BLaER1 treated with 17β-estradiol and CSF1 and Interleukin-3, amounts not matched to agents 10 nM and 100 nM (cell line): Measurements from ENCODE around the gene SMURF2.
"Not testable (repeated sequence)": the region's sequence is repeated elsewhere in the genome, so short reads cannot be mapped to it uniquely, and the experiment has no call there.

Experiments
- H3K27ac ChIP-seq, 11 experiments: shearing (Covaris generic); formaldehyde crosslinking; 2 replicates each; pipeline ENCODE4 v1.8.1; 2022
- H3K27me3 ChIP-seq, 11 experiments: shearing (Covaris generic); formaldehyde crosslinking; 2 replicates each; pipeline ENCODE4 v1.8.1; 2022
- H3K36me3 ChIP-seq, 11 experiments: shearing (Covaris generic); formaldehyde crosslinking; 2 replicates each; pipeline ENCODE4 v1.8.1; 2022
- H3K4me1 ChIP-seq, 10 experiments: shearing (Covaris generic); formaldehyde crosslinking; 2 replicates each; pipeline ENCODE4 v1.8.1; 2022
- H3K4me2 ChIP-seq, 11 experiments: shearing (Covaris generic); formaldehyde crosslinking; 2 replicates each; pipeline ENCODE4 v1.8.1; 2022
- H3K4me3 ChIP-seq, 10 experiments: shearing (Covaris generic); formaldehyde crosslinking; 2 replicates each; pipeline ENCODE4 v1.8.1; 2022
- H3K9ac ChIP-seq, 11 experiments: shearing (Covaris generic); formaldehyde crosslinking; 2 replicates each; pipeline ENCODE4 v1.8.1; 2022
- H3K9me3 ChIP-seq, 11 experiments: shearing (Covaris generic); formaldehyde crosslinking; replicated peaks in 1 of 11; 2 replicates each; pipeline ENCODE4 v1.8.1; 2022
- H4K20me1 ChIP-seq, 11 experiments: shearing (Covaris generic); formaldehyde crosslinking; 2 replicates each; pipeline ENCODE4 v1.8.1; 2022
- Cebpa-rat ChIP-seq, 11 experiments: shearing (Covaris generic); IDR thresholded peaks; 2 replicates each; pipeline ENCODE4 v1.8.1; 2022

The SMURF2 gene

DNA sequence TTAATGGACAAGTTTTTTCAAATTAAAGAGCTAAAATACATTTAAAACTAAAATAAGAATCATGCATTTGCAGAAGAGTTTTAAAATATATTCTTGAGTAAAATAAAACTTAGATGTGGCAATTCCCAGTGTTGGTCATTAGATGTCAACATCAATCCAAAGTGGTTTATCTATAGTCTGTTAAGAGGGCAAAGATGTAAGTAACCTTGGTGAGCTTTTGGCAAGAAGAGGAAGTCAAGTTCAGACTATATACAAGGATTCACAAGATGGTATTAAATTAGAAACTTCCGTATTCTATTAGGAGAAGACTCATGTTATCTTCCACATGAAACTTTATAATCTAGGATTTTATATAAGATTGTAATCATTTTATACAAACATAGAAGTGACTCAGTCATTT, 82.2 kb downstream of the SMURF2 start:
- Histone ChIP-seq H3K4me3 (no peak overlapping the region), H3K9me3 (peaks cover 0 to 12% (median 5%) of the 10 kb centered on the region in 11 experiments; a peak in 8 of 22 replicates), H3K27ac (no peak overlapping the region), H3K36me3 (peaks cover 79 to 97% (median 88%) of the 10 kb centered on the region in 11 experiments), H3K27me3 (no peaks in the 10 kb centered on the region), H3K4me2 (no peak overlapping the region), H3K4me1 (no peaks in the 10 kb centered on the region), H3K9ac (no peak overlapping the region), H4K20me1 (no peaks in the 10 kb centered on the region; a peak in 2 of 22 replicates)
- no peak for TF ChIP-seq Cebpa-rat (IDR thresholded peaks at IDR 0.05)

DNA sequence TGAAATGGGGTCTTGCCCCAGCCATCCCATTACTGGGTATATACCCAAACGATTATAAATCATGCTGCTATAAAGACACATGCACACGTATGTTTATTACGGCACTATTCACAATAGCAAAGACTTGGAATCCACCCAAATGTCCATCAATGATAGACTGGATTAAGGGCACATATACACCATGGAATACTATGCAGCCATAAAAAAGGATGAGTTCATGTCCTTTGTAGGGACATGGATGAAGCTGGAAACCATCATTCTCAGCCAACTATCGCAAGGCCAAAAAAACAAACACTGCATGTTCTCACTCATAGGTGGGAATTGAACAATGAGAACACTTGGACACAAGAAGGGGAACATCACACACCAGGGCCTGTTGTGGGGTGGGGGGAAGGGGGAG, 85.1 kb downstream of the SMURF2 start:
- not testable (repeated sequence) for H3K9ac ChIP-seq, H3K4me2 ChIP-seq, H3K27ac ChIP-seq, H3K4me3 ChIP-seq, H3K4me1 ChIP-seq, H3K27me3 ChIP-seq, H4K20me1 ChIP-seq
- Histone ChIP-seq H3K36me3 (peaks cover 60 to 88% (median 70%) of the 10 kb centered on the region in 11 experiments), H3K9me3 (peaks cover 0 to 12% (median 5%) of the 10 kb centered on the region in 11 experiments; a peak in 8 of 22 replicates)

DNA sequence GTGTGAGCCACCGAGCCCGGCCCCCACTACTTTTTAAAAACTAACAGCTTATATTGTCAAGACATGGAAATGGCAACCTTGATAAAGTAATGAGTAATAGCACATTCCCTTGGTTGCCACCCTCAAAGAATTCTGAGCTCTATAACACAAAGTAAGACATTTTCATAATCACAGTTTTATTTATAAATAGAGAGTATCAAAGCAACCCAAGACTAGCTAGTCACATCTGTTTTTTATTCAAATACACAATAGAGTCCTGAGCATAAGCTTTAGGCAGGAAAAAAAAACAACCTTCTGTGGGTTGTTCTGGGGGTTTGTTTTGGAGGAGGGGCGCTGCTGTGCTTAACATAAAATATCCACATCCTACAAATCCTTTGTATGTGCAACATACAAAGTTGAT, 86.7 kb downstream of the SMURF2 start:
- Histone ChIP-seq H3K9ac (no peak overlapping the region), H4K20me1 (peaks cover 0 to 7% (median 0%) of the 10 kb centered on the region in 11 experiments; a peak in 4 of 22 replicates), H3K4me2 (no peak overlapping the region), H3K9me3 (peaks cover 0 to 12% (median 5%) of the 10 kb centered on the region in 11 experiments; a peak in 8 of 22 replicates), H3K27ac (no peak overlapping the region), H3K4me1 (no peaks in the 10 kb centered on the region), H3K4me3 (no peak overlapping the region), H3K36me3 (peaks cover 59 to 88% (median 69%) of the 10 kb centered on the region in 11 experiments), H3K27me3 (no peaks in the 10 kb centered on the region)
- TF ChIP-seq Cebpa-rat (IDR thresholded peaks at IDR 0.05) = no peak

DNA sequence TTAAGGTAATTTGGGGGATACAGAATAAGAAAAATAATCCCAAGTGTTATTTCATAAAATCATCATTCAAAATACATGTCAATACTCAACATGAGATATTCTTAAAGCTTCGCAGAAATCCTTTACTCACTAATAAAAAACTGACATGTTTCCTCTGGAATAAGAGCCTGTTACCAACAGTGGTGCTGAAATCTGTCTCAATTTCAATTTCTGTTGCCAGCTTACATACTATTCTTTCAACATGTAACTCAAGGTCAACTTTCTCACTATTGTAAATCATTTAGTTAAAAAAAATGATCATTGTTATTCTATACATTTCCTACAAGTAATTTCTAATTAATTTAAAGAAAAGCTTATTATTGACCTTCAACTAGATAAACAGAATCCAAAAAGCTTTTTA, 87.5 kb downstream of the SMURF2 start:
- no peaks in the 10 kb centered on the region for H3K4me1 ChIP-seq
- H3K36me3 ChIP-seq = peaks cover 60 to 88% (median 69%) of the 10 kb centered on the region in 11 experiments

DNA sequence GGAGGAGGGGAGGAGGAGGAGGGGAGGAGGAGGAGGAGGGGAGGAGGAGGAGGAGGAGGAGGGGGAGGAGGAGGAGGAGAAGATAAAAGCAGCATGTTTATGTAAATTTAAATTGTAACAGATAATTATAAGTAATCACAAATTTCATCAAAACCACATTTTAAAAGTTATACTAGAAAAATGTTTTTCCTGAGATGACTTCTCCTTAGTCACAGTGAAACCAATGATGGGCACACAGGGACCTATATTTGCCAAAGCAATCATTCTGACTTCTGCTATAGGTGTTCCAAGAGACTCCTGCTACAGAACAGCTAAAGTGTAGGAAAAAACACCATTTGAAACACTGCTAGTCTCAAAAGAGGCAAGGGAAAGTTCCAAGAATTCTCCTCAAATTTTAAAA, 88.9 kb downstream of the SMURF2 start:
- Histone ChIP-seq H3K27me3 (no peaks in the 10 kb centered on the region), H3K9me3 (peaks cover 0 to 9% (median 5%) of the 10 kb centered on the region in 11 experiments; a peak in 8 of 22 replicates), H3K27ac (no peak overlapping the region), H3K4me3 (no peak overlapping the region), H3K4me2 (no peak overlapping the region), H3K36me3 (peaks cover 64 to 90% (median 70%) of the 10 kb centered on the region in 11 experiments), H3K4me1 (no peaks in the 10 kb centered on the region), H4K20me1 (peaks cover 0 to 7% (median 0%) of the 10 kb centered on the region in 11 experiments; a peak in 4 of 22 replicates), H3K9ac (no peak overlapping the region)
- TF ChIP-seq Cebpa-rat (IDR thresholded peaks at IDR 0.05) = no peak

More for the DNA sequence above, 87.5 kb downstream of the SMURF2 start:
- no peak overlapping the region for H3K4me3 ChIP-seq
- TF ChIP-seq Cebpa-rat (IDR thresholded peaks at IDR 0.05) = no peak
- H3K27ac ChIP-seq = no peak overlapping the region
- H3K9me3 ChIP-seq = peaks cover 0 to 12% (median 5%) of the 10 kb centered on the region in 11 experiments; a peak in 8 of 22 replicates
- no peak overlapping the region for H3K9ac ChIP-seq
- H3K4me2 ChIP-seq = no peak overlapping the region
- no peaks in the 10 kb centered on the region for H3K27me3 ChIP-seq
- H4K20me1 ChIP-seq = peaks cover 0 to 7% (median 0%) of the 10 kb centered on the region in 11 experiments; a peak in 4 of 22 replicates

DNA sequence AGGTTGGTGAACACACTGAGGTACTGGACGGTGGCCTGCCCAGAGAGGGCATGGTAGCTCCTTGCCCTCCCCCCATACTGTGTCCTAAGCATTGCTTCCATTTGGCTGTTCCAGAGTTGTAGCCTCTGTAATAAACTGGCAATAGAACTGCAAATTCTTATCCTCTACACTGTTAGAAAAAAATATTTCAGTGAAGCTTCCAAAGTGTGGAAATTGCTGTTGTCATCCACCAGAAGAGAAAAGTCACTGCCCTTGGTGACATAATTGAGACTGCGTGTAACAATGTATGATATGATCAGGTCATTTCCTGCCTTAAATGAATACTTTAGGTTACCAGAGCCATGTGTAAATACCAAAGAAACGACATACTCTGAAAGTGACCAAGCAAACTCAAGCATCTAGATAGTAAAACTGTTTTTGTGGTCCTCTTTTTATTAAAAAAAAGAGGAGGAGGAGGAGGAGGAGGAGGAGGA, 89.4 kb downstream of the SMURF2 start:
- no peak overlapping the region for H3K4me3 ChIP-seq
- H3K9me3 ChIP-seq = peaks cover 0 to 4% (median 3%) of the 10 kb centered on the region in 11 experiments; a peak in 7 of 22 replicates
- peaks cover 63 to 90% (median 69%) of the 10 kb centered on the region in 11 experiments for H3K36me3 ChIP-seq
- TF ChIP-seq Cebpa-rat (IDR thresholded peaks at IDR 0.05) = no peak
- no peaks in the 10 kb centered on the region for H3K27me3 ChIP-seq
- H3K4me2 ChIP-seq = no peak overlapping the region
- H3K27ac ChIP-seq = no peak overlapping the region
- no peak overlapping the region for H3K9ac ChIP-seq
- no peaks in the 10 kb centered on the region for H3K4me1 ChIP-seq
- peaks cover 0 to 7% (median 0%) of the 10 kb centered on the region in 11 experiments; a peak in 4 of 22 replicates for H4K20me1 ChIP-seq

DNA sequence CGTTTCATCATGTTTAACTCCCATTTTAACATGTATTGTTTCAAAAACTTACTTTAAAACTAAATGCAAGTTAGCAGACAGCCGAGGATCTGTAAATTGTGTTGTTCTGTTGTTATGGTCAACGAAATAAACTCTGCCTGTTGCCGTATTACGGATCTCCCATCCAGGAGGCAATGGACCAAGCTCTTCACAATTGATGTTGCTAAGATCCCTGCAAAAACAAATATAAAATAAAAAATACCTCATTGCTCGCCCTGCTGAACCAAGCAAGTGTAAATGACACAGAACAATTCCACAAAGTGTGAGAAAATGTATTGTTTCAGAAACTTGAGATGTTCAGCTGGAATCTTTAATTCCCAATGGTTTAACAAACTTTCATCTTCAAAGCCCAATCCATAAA, 90.4 kb downstream of the SMURF2 start:
- no peak overlapping the region for H3K4me3 ChIP-seq
- peaks cover 57 to 90% (median 69%) of the 10 kb centered on the region in 11 experiments for H3K36me3 ChIP-seq
- H3K27ac ChIP-seq = no peak overlapping the region
- H3K9ac ChIP-seq = no peak overlapping the region
- peaks cover 0 to 7% (median 0%) of the 10 kb centered on the region in 11 experiments; a peak in 4 of 22 replicates for H4K20me1 ChIP-seq
- no peaks in the 10 kb centered on the region for H3K27me3 ChIP-seq
- H3K4me1 ChIP-seq = no peaks in the 10 kb centered on the region
- H3K4me2 ChIP-seq = no peak overlapping the region
- H3K9me3 ChIP-seq = no peaks in the 10 kb centered on the region
- TF ChIP-seq Cebpa-rat (IDR thresholded peaks at IDR 0.05) = no peak

DNA sequence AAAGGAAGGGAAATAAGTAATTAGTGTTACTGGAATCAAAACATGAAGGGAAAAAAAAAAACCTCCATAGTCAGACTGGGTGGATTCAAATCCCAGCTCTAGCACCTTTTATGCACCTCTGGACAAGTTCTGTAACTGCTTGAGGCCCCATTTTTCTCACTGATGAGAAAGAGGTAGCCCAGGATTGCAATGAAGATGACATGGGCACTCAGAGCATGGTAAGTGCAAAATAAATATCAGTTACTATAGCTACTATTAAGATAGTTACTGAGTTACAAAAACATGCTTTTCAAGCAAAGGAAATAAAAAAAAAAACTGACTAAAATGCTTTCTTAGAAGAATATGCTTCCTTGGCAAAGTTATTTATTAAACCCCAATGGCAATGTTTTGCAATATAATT, 96.5 kb downstream of the SMURF2 start:
- H3K27ac ChIP-seq = no peak overlapping the region
- no peaks in the 10 kb centered on the region for H3K9me3 ChIP-seq
- TF ChIP-seq Cebpa-rat (IDR thresholded peaks at IDR 0.05) = no peak
- H3K4me2 ChIP-seq = no peak overlapping the region
- H3K4me3 ChIP-seq = no peak overlapping the region
- no peaks in the 10 kb centered on the region for H3K27me3 ChIP-seq
- H3K9ac ChIP-seq = no peak overlapping the region
- H4K20me1 ChIP-seq = peaks cover 0 to 31% (median 0%) of the 10 kb centered on the region in 11 experiments; a peak in 5 of 22 replicates
- H3K4me1 ChIP-seq = no peaks in the 10 kb centered on the region
- H3K36me3 ChIP-seq = peaks cover 64 to 95% (median 81%) of the 10 kb centered on the region in 11 experiments

DNA sequence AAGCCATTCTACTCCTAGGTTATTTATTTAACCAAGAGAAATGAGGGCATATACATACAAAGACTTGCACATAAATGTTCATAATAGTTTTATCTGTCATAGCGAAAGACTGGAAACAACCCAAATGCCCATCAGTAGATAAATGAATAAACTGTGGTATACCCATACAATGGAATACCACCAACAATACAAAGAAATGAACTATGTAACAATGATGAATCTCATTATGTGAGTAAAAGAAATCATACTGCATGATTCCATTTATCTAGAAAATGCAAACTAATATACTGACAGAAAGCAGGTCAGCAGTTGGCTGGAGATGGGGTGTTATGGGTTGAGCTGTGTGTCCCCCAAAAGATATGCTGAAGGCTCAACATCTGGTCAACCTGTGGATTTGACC, 98.0 kb downstream of the SMURF2 start:
- no peak overlapping the region for H3K4me3 ChIP-seq
- peaks cover 0 to 33% (median 0%) of the 10 kb centered on the region in 11 experiments; a peak in 5 of 22 replicates for H4K20me1 ChIP-seq
- no peaks in the 10 kb centered on the region for H3K4me1 ChIP-seq
- TF ChIP-seq Cebpa-rat (IDR thresholded peaks at IDR 0.05) = no peak
- no peak overlapping the region for H3K9ac ChIP-seq
- no peak overlapping the region for H3K4me2 ChIP-seq
- H3K27me3 ChIP-seq = no peaks in the 10 kb centered on the region
- H3K9me3 ChIP-seq = no peaks in the 10 kb centered on the region
- no peak overlapping the region for H3K27ac ChIP-seq
- H3K36me3 ChIP-seq = peaks cover 65 to 95% (median 84%) of the 10 kb centered on the region in 11 experiments

DNA sequence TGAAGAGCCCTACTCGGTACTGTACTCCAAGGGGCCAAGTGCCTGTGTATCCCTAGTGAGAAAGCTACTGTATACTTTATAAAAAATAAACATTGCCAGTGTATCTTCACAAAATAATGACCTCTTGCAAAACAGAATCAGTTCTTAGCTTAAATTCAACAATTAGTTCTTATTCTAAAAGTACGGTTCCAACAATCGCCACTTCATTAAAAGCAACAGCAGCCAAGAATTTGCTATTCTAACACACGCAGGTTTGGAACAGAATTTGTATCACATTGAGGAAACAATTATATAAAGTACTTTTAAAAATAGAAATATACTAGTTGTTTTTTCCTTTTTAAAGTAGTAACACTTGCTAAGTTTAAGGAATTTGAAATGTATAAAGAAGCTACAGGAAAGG, 106.8 kb downstream of the SMURF2 start:
- no peak for TF ChIP-seq Cebpa-rat (IDR thresholded peaks at IDR 0.05)
- Histone ChIP-seq H3K4me2 (no peak overlapping the region), H3K27ac (no peak overlapping the region), H3K9me3 (no peaks in the 10 kb centered on the region), H3K4me1 (no peaks in the 10 kb centered on the region), H3K9ac (no peak overlapping the region), H3K4me3 (no peak overlapping the region), H4K20me1 (peaks cover 0 to 26% (median 0%) of the 10 kb centered on the region in 11 experiments; a peak in 3 of 22 replicates), H3K36me3 (peaks cover 81 to 100% (median 95%) of the 10 kb centered on the region in 11 experiments), H3K27me3 (no peaks in the 10 kb centered on the region)
